Upper lobe of right lung (tissue), 1 donor: ENCODE results near the gene SNX13. TPM values are rescaled to one million over a fixed set of nuclear protein-coding genes. Genes with fewer than 3 reads are reported as not detected.
A peak's percentile ranks its signal among the peaks of the same experiment; 100 is the strongest.

Experiments used
- ATAC-seq: fragments of 200-7000 bp; cut with Tn5 transposase; one replicate; pipeline ENCODE4 v1.9.1; 2020; ENCODE audit warnings: mild to moderate bottlenecking, moderate library complexity
- DNase-seq: peaks from one replicate; pipeline ENCODE4 v3.0.0-alpha.2; 2020
- H3K27ac ChIP-seq: fragments of 200-600 bp; one replicate; pipeline ENCODE4 v1.8.0; 2022
- H3K27me3 ChIP-seq: fragments of 200-600 bp; one replicate; pipeline ENCODE4 v1.8.0; 2022; ENCODE audit warnings: mild to moderate bottlenecking
- H3K36me3 ChIP-seq: fragments of 200-600 bp; one replicate; pipeline ENCODE4 v1.8.0; 2022
- H3K4me1 ChIP-seq: fragments of 200-600 bp; one replicate; pipeline ENCODE4 v1.8.0; 2022
- H3K4me3 ChIP-seq: fragments of 200-600 bp; one replicate; pipeline ENCODE4 v1.8.0; 2022; ENCODE audit warnings: mild to moderate bottlenecking
- H3K9me3 ChIP-seq: fragments of 200-600 bp; one replicate; pipeline ENCODE4 v1.8.0; 2022
- CTCF ChIP-seq: fragments of 200-600 bp; IDR thresholded peaks from one replicate; pipeline ENCODE4 v1.8.0; 2022; ENCODE audit warnings: antibody characterized with exemption
- intact Hi-C: fragments of 100-400 bp; cut with DNase I; formaldehyde crosslinking; loops from one replicate; pipeline ENCODE4 v1.11.0; 2022
- total RNA-seq: library from RNA; stranded (reverse); fragmentation: NEBNext Ultra II Directional; extraction: Animal tissue kit (Norgen Biotek cat#: 25700); gene quantifications from one replicate; pipeline ENCODE4 v1.2.1, GENCODE V29; 2021
- donor health status: DM: no; HTN: yes; CAD: no; lungs with severe emphysema.

Gene SNX13
- total RNA-seq, 1 donor from 2014 or later, result 47.0 TPM

DNA sequence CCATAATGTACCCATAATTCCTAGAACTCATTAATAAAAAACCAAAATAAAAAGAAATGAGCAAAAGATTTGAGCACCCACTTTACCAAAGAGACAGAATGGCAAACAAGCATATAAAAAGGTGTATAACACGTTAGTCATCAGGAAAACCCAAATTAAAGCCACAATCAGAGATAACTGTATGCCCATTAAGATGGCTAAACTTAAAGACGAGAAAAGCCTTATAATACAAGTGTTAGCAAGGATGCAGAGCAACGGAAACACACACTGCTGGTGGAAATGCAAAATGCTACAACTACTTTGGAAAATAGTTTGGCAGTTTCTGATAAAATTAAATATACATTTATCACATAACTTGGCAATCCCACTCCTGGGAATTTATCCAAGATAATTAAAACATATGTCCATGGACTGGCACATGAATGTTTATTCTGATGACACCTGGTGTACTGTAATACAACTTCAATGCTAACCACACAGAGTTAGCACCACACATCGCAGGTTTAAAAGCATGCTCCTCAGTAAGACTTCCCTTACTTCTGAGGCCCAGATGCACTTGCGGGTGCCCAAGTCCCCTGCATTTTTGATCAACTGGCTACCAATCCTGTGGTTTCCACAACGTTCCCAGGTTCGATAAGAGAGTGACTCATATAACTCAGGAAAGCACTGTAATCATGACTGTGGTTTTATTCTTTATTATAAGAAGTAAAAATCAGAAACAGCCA, 158.6 kb downstream of the SNX13 start:
- no peaks in the 10 kb centered on the region for H3K9me3 ChIP-seq
- no peaks in the 10 kb centered on the region for H3K4me1 ChIP-seq
- H3K4me3 ChIP-seq, result no peak overlapping the region
- intact Hi-C loops, result no loop called here
- no peak for TF ChIP-seq CTCF
- H3K27me3 ChIP-seq, result no peaks in the 10 kb centered on the region
- no peak for ATAC-seq
- H3K36me3 ChIP-seq, result no peaks in the 10 kb centered on the region
- no peak overlapping the region for H3K27ac ChIP-seq
- DNase-seq, result no peak

DNA sequence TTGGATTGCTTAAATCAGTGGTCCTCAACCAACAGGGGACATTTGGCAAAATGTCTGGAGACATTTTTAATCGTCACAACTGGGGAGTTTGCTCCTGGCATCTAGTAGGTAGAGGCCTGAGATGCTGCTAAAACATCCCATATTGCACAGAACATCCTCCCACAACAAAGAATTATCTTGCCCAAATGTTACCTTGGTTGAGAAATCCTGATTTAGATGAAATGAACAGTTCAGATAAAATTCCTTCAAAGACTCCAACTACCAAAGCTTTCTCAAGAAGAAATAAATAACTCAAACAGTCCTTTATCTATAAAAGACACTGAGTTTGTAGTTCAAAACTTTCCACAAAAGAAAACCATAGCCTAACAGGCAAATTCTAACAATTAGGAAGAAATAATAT, 160.9 kb downstream of the SNX13 start:
- Histone ChIP-seq H3K36me3 (no peaks in the 10 kb centered on the region), H3K27me3 (no peaks in the 10 kb centered on the region), H3K4me1 (no peaks in the 10 kb centered on the region), H3K27ac (no peak overlapping the region), H3K9me3 (no peaks in the 10 kb centered on the region), H3K4me3 (no peak overlapping the region)
- no peak for TF ChIP-seq CTCF
- intact Hi-C loops, result no loop called here
- ATAC-seq (no peak), DNase-seq (no peak)

DNA sequence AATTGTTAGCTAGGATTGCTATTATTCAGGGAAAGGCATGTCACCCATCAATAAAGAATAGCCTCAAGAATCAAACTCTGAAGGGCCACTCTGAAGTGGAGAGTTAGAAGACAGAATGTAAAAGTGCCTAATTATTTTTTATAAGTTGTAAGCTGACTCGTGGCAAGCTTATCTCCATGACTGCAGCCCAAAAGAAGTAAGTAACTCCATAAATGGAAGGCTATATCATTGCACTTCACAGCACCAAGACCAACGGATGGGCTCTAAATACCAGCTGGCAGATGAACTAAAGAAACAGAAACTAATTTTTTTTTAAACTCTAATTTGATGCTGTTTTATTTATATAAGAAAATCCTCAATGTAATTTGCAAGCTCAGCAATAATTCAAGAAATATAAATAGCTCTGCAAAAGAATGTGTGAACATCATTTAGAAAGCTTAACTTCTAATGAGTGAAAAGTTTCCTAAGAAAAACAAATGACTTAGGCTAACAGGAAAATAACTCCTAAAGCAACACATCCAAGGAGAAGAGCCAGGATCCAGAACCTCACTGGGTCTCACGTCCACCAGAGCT, 165.5 kb downstream of the SNX13 start:
- Histone ChIP-seq H3K36me3 (no peaks in the 10 kb centered on the region), H3K27me3 (no peaks in the 10 kb centered on the region), H3K9me3 (no peaks in the 10 kb centered on the region), H3K27ac (no peak overlapping the region), H3K4me1 (no peaks in the 10 kb centered on the region), H3K4me3 (no peak overlapping the region)
- DNase-seq, result no peak
- no peak for TF ChIP-seq CTCF
- ATAC-seq, result no peak
- intact Hi-C loops, result no loop called here

GRCh38 chr7:17774248-17774647, 166.0 kb downstream of the SNX13 start:
- H3K27ac ChIP-seq, result no peak overlapping the region
- H3K4me1 ChIP-seq, result no peaks in the 10 kb centered on the region
- intact Hi-C loops, result no loop called here
- no peaks in the 10 kb centered on the region for H3K36me3 ChIP-seq
- ATAC-seq (no peak), DNase-seq (no peak)
- no peaks in the 10 kb centered on the region for H3K9me3 ChIP-seq
- TF ChIP-seq CTCF, result no peak
- H3K4me3 ChIP-seq, result no peak overlapping the region
- H3K27me3 ChIP-seq, result no peaks in the 10 kb centered on the region

GRCh38 chr7:17773289-17773626, 167.0 kb downstream of the SNX13 start:
- ATAC-seq (peak; percentile 80), DNase-seq (no peak)
- Histone ChIP-seq H3K27me3 (no peaks in the 10 kb centered on the region), H3K4me3 (no peak overlapping the region), H3K36me3 (no peaks in the 10 kb centered on the region), H3K9me3 (no peaks in the 10 kb centered on the region), H3K27ac (no peak overlapping the region), H3K4me1 (no peaks in the 10 kb centered on the region)
- no peak for TF ChIP-seq CTCF
- intact Hi-C loops, result no loop called here
